ENCODE measurements around the gene ST6GAL1.

ST6GAL1 gene

DNA sequence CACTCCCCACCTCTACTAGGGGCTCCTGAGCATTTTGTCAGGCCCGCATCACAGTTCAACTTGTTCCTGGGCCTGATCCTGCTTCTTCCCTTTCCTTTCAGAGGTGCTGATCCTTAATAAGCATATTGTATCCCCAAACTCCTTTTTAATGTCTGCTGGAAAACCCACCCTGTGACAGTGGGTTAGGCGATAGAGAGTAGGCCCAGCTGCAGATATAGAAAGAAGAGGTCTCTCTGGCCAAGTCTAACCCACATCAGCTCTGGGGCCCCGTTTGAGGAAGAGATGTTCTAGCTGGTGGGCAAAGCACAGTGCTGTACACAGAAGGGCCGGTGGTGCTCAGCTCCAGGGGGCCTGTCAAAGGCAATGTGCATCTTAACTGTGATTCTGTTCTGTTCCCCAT, 34.3 kb upstream of the ST6GAL1 start:
- no peak overlapping the region for H4K12ac ChIP-seq (ENCODE audit: low read depth, low read length)
- no peaks in the 10 kb centered on the region for H3K79me1 ChIP-seq (ENCODE audit: low read length)
- no CpG with 5 or more reads among the region's 4 CpGs for WGBS (ENCODE audit: extremely low coverage, insufficient coverage, insufficient read length)
- H2BK12ac ChIP-seq (ENCODE audit: low read length): no peak overlapping the region
- no peak overlapping the region for H3K4ac ChIP-seq (ENCODE audit: low read depth, low read length)
- no peak overlapping the region for H2BK120ac ChIP-seq (ENCODE audit: insufficient read depth, low read length, poor library complexity)
- no peak for DNase-seq
- no peaks in the 10 kb centered on the region for H3K4me1 ChIP-seq (ENCODE audit: control insufficient read depth in 1 of 2, insufficient read depth in 2 of 2, low read length in 2 of 2)
- no peak overlapping the region for H3K23ac ChIP-seq (ENCODE audit: low read length)
- no peaks in the 10 kb centered on the region for H3K36me3 ChIP-seq (ENCODE audit: control insufficient read depth in 1 of 2, insufficient read depth in 2 of 2, low read length in 2 of 2)
- H3K4me3 ChIP-seq (ENCODE audit: low read depth, low read length): no peak overlapping the region
- no peaks in the 10 kb centered on the region for H3K27me3 ChIP-seq (ENCODE audit: insufficient read depth, low read length)
- no peak overlapping the region for H2BK5ac ChIP-seq (ENCODE audit: low read depth, low read length, poor library complexity)
- no peak overlapping the region for H2AK5ac ChIP-seq (ENCODE audit: low read length)
- no peak overlapping the region for H4K8ac ChIP-seq (ENCODE audit: low read depth, low read length)
- H2AFZ ChIP-seq (ENCODE audit: insufficient read depth, low read length, poor library complexity): no peak overlapping the region
- no peak overlapping the region for H3K18ac ChIP-seq (ENCODE audit: low read length)
- H3K79me2 ChIP-seq (ENCODE audit: control insufficient read depth, insufficient read depth, low read length, poor library complexity): no peaks in the 10 kb centered on the region
- H3K9me3 ChIP-seq (ENCODE audit: insufficient read depth, low read depth, low read length): peaks cover 3% of the 10 kb centered on the region
- no peak overlapping the region for H3K27ac ChIP-seq (ENCODE audit: low read depth, low read length)
- no peak overlapping the region for H3K9ac ChIP-seq (ENCODE audit: low read length)
- no peak overlapping the region for H4K91ac ChIP-seq (ENCODE audit: low read depth, low read length)
- H3K14ac ChIP-seq (ENCODE audit: low read length): no peak overlapping the region
- H3K4me2 ChIP-seq (ENCODE audit: low read length): no peak overlapping the region

DNA sequence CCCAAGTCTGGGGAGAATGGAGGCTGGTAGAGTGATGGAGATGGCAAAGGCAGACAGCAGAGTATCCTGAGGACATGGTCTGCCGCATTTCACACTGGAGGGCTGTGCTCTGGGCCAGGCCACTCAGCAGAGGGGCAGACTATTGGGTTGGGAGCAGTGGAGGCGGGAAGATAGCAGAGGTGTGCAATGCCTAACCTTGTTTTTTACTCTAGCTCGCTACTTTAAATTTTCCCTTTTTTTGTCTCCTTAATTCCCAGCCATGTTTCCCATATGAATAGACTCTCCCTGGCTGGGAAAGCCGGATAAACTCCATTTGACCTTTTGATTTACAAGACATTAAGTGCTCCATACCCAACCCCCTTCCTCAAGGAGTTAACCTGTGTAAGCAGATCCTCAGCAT, 33.5 kb upstream of the ST6GAL1 start:
- WGBS (ENCODE audit: extremely low coverage, insufficient coverage, insufficient read length): no CpG with 5 or more reads among the region's 4 CpGs
- Histone ChIP-seq H3K36me3 (ENCODE audit: control insufficient read depth in 1 of 2, insufficient read depth in 2 of 2, low read length in 2 of 2) (no peaks in the 10 kb centered on the region), H4K12ac (ENCODE audit: low read depth, low read length) (no peak overlapping the region), H4K8ac (ENCODE audit: low read depth, low read length) (no peak overlapping the region), H3K4me3 (ENCODE audit: low read depth, low read length) (no peak overlapping the region), H3K9me3 (ENCODE audit: insufficient read depth, low read depth, low read length) (peaks cover 3% of the 10 kb centered on the region), H3K4me2 (ENCODE audit: low read length) (no peak overlapping the region), H4K91ac (ENCODE audit: low read depth, low read length) (no peak overlapping the region), H3K27ac (ENCODE audit: low read depth, low read length) (no peak overlapping the region), H2BK5ac (ENCODE audit: low read depth, low read length, poor library complexity) (no peak overlapping the region), H2AK5ac (ENCODE audit: low read length) (no peak overlapping the region), H3K79me1 (ENCODE audit: low read length) (no peaks in the 10 kb centered on the region), H3K14ac (ENCODE audit: low read length) (no peak overlapping the region), H3K79me2 (ENCODE audit: control insufficient read depth, insufficient read depth, low read length, poor library complexity) (no peaks in the 10 kb centered on the region), H3K4me1 (ENCODE audit: control insufficient read depth in 1 of 2, insufficient read depth in 2 of 2, low read length in 2 of 2) (no peaks in the 10 kb centered on the region), H2BK12ac (ENCODE audit: low read length) (no peak overlapping the region), H2BK120ac (ENCODE audit: insufficient read depth, low read length, poor library complexity) (no peak overlapping the region), H3K9ac (ENCODE audit: low read length) (no peak overlapping the region), H3K4ac (ENCODE audit: low read depth, low read length) (no peak overlapping the region), H3K27me3 (ENCODE audit: insufficient read depth, low read length) (no peaks in the 10 kb centered on the region), H2AFZ (ENCODE audit: insufficient read depth, low read length, poor library complexity) (no peak overlapping the region), H3K18ac (ENCODE audit: low read length) (no peak overlapping the region), H3K23ac (ENCODE audit: low read length) (no peak overlapping the region)
- no peak for DNase-seq

DNA sequence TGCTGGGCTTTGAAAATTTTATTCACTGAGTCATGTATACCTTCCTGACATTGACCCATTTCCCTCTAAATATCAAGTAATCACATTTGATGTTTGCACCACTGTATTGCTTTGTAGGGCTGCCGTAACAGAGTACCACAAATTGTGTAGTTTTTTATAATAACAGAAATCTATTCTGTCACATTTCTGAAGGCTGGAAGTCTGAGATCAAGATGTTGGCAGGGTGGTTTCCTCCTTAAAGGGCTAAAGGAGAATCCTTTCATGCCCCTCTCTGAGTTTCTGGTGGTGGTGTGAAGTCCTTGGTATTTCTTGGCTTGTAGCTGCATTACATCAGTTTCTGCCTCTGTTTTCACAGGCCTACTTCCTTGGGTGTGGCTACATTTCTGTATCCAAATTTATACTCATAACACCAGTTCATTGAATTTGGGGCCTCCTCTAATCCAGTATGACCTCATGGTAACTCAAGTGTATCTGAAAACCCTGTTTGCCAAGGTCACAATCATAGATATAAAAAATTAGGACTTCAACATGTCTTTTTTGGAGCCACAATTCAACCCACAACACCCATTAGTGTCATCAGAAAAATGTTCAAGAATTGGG, 29.1 kb upstream of the ST6GAL1 start:
- Histone ChIP-seq H3K4me1 (ENCODE audit: control insufficient read depth in 1 of 2, insufficient read depth in 2 of 2, low read length in 2 of 2) (no peaks in the 10 kb centered on the region), H2BK12ac (ENCODE audit: low read length) (no peak overlapping the region), H2BK5ac (ENCODE audit: low read depth, low read length, poor library complexity) (no peak overlapping the region), H3K4me2 (ENCODE audit: low read length) (no peak overlapping the region), H3K14ac (ENCODE audit: low read length) (no peak overlapping the region), H3K27ac (ENCODE audit: low read depth, low read length) (no peak overlapping the region), H3K27me3 (ENCODE audit: insufficient read depth, low read length) (no peaks in the 10 kb centered on the region), H4K91ac (ENCODE audit: low read depth, low read length) (no peak overlapping the region), H2AFZ (ENCODE audit: insufficient read depth, low read length, poor library complexity) (no peak overlapping the region), H3K79me1 (ENCODE audit: low read length) (no peaks in the 10 kb centered on the region), H2BK120ac (ENCODE audit: insufficient read depth, low read length, poor library complexity) (no peak overlapping the region), H3K9ac (ENCODE audit: low read length) (no peak overlapping the region), H4K8ac (ENCODE audit: low read depth, low read length) (no peak overlapping the region), H3K9me3 (ENCODE audit: insufficient read depth, low read depth, low read length) (peaks cover 2% of the 10 kb centered on the region), H4K12ac (ENCODE audit: low read depth, low read length) (no peak overlapping the region), H3K4ac (ENCODE audit: low read depth, low read length) (no peak overlapping the region), H3K36me3 (ENCODE audit: control insufficient read depth in 1 of 2, insufficient read depth in 2 of 2, low read length in 2 of 2) (no peaks in the 10 kb centered on the region), H3K79me2 (ENCODE audit: control insufficient read depth, insufficient read depth, low read length, poor library complexity) (no peaks in the 10 kb centered on the region), H3K4me3 (ENCODE audit: low read depth, low read length) (no peak overlapping the region), H3K18ac (ENCODE audit: low read length) (no peak overlapping the region), H2AK5ac (ENCODE audit: low read length) (no peak overlapping the region), H3K23ac (ENCODE audit: low read length) (no peak overlapping the region)
- WGBS (ENCODE audit: extremely low coverage, insufficient coverage, insufficient read length): no CpG with 5 or more reads among the region's 1 CpG
- no peak for DNase-seq

DNA sequence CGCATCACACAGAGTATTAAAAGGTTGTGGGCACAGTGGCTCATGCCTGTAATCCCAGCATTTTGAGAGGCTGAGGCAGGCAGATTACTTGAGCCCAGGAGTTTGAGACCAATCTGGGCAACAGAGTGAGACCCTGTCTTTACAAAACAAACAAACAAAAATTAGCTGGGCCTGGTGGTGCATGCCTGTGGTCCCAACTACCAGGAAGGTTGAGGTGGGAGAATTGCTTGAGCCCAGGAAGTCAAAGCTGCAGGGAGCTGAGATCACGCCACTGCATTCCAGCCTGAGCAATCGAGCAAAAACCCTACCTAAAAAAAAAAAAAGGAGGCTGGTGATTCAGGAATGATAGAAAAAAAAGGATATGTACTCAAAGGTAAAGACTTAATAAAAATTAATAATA, 28.2 kb upstream of the ST6GAL1 start:
- no peak overlapping the region for H4K91ac ChIP-seq (ENCODE audit: low read depth, low read length)
- no peaks in the 10 kb centered on the region for H3K27me3 ChIP-seq (ENCODE audit: insufficient read depth, low read length)

More for the DNA sequence above, 28.2 kb upstream of the ST6GAL1 start:
- Histone ChIP-seq H2AK5ac (ENCODE audit: low read length) (no peak overlapping the region), H3K4me1 (ENCODE audit: control insufficient read depth in 1 of 2, insufficient read depth in 2 of 2, low read length in 2 of 2) (no peaks in the 10 kb centered on the region), H3K27ac (ENCODE audit: low read depth, low read length) (no peak overlapping the region), H2AFZ (ENCODE audit: insufficient read depth, low read length, poor library complexity) (no peak overlapping the region), H3K9ac (ENCODE audit: low read length) (no peak overlapping the region), H3K4ac (ENCODE audit: low read depth, low read length) (no peak overlapping the region), H3K36me3 (ENCODE audit: control insufficient read depth in 1 of 2, insufficient read depth in 2 of 2, low read length in 2 of 2) (no peaks in the 10 kb centered on the region), H3K4me2 (ENCODE audit: low read length) (no peak overlapping the region), H3K9me3 (ENCODE audit: insufficient read depth, low read depth, low read length) (peaks cover 2% of the 10 kb centered on the region), H3K79me1 (ENCODE audit: low read length) (no peaks in the 10 kb centered on the region), H4K12ac (ENCODE audit: low read depth, low read length) (no peak overlapping the region), H2BK12ac (ENCODE audit: low read length) (no peak overlapping the region), H3K14ac (ENCODE audit: low read length) (no peak overlapping the region), H3K4me3 (ENCODE audit: low read depth, low read length) (no peak overlapping the region), H2BK120ac (ENCODE audit: insufficient read depth, low read length, poor library complexity) (no peak overlapping the region), H3K18ac (ENCODE audit: low read length) (no peak overlapping the region), H2BK5ac (ENCODE audit: low read depth, low read length, poor library complexity) (no peak overlapping the region), H4K8ac (ENCODE audit: low read depth, low read length) (no peak overlapping the region), H3K79me2 (ENCODE audit: control insufficient read depth, insufficient read depth, low read length, poor library complexity) (no peaks in the 10 kb centered on the region), H3K23ac (ENCODE audit: low read length) (no peak overlapping the region)
- DNase-seq: no peak
- no CpG with 5 or more reads among the region's 3 CpGs for WGBS (ENCODE audit: extremely low coverage, insufficient coverage, insufficient read length)
